Thoracic aorta (tissue), 2 donors: Measurements from ENCODE around the gene TUBA3D. TPM values are rescaled to one million over a fixed set of nuclear protein-coding genes. Genes with fewer than 3 reads are reported as not detected.
"Not testable (repeated sequence)": the region's sequence is repeated elsewhere in the genome, so short reads cannot be mapped to it uniquely, and the experiment has no call there.

Experiments
- ATAC-seq: fragments of 150-250 bp; one replicate; pipeline ENCODE4 v1.8.0; 2017; ENCODE audit warnings: low read depth; ENCODE audit not compliant: insufficient number of reproducible peaks, low FRiP score
- DNase-seq: peaks from one replicate; pipeline ENCODE4 v3.0.0-alpha.2; 2020; ENCODE audit warnings: low spot score
- H3K27ac ChIP-seq, 2 donors: fragments of 200-600 bp; sonication (generic); 1 replicate in 1 of 2; 2 replicates in 1 of 2; pipeline ENCODE4 v1.5.1; 2016; ENCODE audit warnings: mild to moderate bottlenecking in 2 of 2, moderate library complexity in 2 of 2
- H3K27me3 ChIP-seq: fragments of 200-600 bp; sonication (generic); replicated peaks from 2 replicates; pipeline ENCODE4 v1.6.0; 2016; ENCODE audit warnings: mild to moderate bottlenecking; ENCODE audit not compliant: insufficient read depth
- H3K36me3 ChIP-seq: fragments of 200-600 bp; sonication (generic); one replicate; pipeline ENCODE4 v1.5.1; 2016
- H3K4me1 ChIP-seq, 2 donors: fragments of 200-600 bp; sonication (generic); 1 replicate in 1 of 2; 2 replicates in 1 of 2; pipeline versions ENCODE4 v1.5.1 to v1.6.0; 2016; ENCODE audit warnings: low read depth in 2 of 2, mild to moderate bottlenecking in 1 of 2; ENCODE audit not compliant: control insufficient read depth in 1 of 2
- H3K4me3 ChIP-seq: fragments of 200-600 bp; sonication (generic); 2 replicates; pipeline ENCODE4 v1.5.1; 2016; ENCODE audit warnings: mild to moderate bottlenecking
- H3K9me3 ChIP-seq: fragments of 200-600 bp; sonication (generic); 2 replicates; pipeline ENCODE4 v1.5.1; 2016
- total RNA-seq, 2 donors: library from RNA; depleted of rRNA; stranded (reverse); fragments of >200 nt; gene quantifications; one replicate each; pipeline versions ENCODE4 v1.1.0 to v1.2.3, GENCODE V29; 2016
- TF ChIP-seq, protein P1 (sequence below): fragments of 200-600 bp; sonication (generic); IDR thresholded peaks from one replicate; pipeline ENCODE4 v1.5.1; 2019; ENCODE audit warnings: antibody characterized with exemption

Gene TUBA3D
- total RNA-seq, 2 donors from 2014 or later = not detected

GRCh38 chr2:131478850-131479461 lies 3.0 kb downstream of the TUBA3D start:
- not testable (repeated sequence) for H3K27ac ChIP-seq, H3K4me1 ChIP-seq, ATAC-seq, H3K27me3 ChIP-seq, H3K4me3 ChIP-seq, DNase-seq, H3K9me3 ChIP-seq, H3K36me3 ChIP-seq

- not testable (repeated sequence) for H3K36me3 ChIP-seq, DNase-seq
These were observed 4.4 kb downstream of the TUBA3D start for GRCh38 chr2:131480351-131480750.

DNA sequence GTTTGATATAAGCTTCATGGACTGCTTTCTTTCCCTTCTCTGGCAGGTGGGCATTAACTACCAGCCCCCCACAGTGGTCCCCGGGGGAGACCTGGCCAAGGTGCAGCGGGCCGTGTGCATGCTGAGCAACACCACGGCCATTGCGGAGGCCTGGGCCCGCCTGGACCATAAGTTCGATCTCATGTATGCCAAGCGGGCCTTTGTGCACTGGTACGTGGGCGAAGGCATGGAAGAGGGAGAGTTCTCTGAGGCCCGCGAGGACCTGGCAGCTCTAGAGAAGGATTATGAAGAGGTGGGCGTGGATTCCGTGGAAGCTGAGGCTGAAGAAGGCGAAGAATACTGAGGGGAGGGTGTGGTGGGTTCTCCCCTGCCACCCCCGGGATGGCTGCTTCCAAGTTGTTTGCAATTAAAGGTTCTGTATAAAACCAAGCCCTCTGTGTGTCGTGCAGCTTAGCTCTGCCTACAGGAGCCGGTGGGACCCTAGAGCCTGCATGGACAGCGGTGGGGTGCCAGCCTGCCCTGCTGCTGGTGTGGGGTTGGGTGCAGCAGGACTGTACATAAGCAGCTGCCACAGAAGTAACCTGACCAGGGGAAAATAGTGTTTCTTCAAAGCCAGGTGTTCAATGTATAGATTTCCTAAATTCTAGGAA lies 6.7 kb downstream of the TUBA3D start:
- H3K27ac ChIP-seq, H3K4me3 ChIP-seq, DNase-seq, H3K27me3 ChIP-seq, ATAC-seq, H3K36me3 ChIP-seq, H3K4me1 ChIP-seq, H3K9me3 ChIP-seq: not testable (repeated sequence)

More at GRCh38 chr2:131480351-131480750, 4.4 kb downstream of the TUBA3D start:
- not testable (repeated sequence) for H3K27me3 ChIP-seq, H3K4me1 ChIP-seq, H3K4me3 ChIP-seq, H3K9me3 ChIP-seq, ATAC-seq, H3K27ac ChIP-seq

- not testable (repeated sequence) for ATAC-seq, H3K4me1 ChIP-seq, DNase-seq, H3K36me3 ChIP-seq, H3K4me3 ChIP-seq, H3K27ac ChIP-seq, H3K9me3 ChIP-seq, H3K27me3 ChIP-seq
These were observed 8.3 kb downstream of the TUBA3D start for GRCh38 chr2:131483981-131484820.

DNA sequence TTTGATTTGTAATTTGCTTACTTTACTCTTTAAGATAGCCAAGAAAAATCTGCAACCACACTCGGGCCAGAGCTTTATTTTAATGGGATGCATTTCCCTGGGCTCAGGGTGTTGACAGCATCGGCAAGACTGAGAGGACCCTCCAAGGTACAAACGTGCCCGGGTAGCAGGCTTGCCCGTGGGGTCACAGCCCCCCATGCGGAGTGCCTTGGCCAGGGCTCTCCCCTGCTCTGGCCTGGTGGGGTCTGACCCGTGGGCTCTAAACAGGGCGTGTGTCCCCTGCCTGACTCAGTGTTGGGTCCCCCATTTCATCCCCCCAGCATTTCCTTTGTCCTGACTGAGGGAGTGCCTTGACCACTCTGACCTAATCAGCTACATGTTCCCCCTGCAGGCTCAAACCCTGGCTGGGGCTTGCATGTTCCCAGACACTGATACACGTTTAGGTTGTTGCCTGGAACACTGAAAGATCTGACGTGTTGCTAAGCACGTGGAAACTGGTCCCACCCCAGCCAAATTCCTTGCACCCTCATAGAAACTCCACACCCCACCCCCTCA lies 9.1 kb downstream of the TUBA3D start:
- not testable (repeated sequence) for H3K27ac ChIP-seq, H3K27me3 ChIP-seq, H3K4me1 ChIP-seq, H3K36me3 ChIP-seq, ATAC-seq, DNase-seq, H3K9me3 ChIP-seq, H3K4me3 ChIP-seq

GRCh38 chr2:131486201-131486902 lies 10.4 kb downstream of the TUBA3D start:
- not testable (repeated sequence) for H3K27me3 ChIP-seq, H3K27ac ChIP-seq

DNA sequence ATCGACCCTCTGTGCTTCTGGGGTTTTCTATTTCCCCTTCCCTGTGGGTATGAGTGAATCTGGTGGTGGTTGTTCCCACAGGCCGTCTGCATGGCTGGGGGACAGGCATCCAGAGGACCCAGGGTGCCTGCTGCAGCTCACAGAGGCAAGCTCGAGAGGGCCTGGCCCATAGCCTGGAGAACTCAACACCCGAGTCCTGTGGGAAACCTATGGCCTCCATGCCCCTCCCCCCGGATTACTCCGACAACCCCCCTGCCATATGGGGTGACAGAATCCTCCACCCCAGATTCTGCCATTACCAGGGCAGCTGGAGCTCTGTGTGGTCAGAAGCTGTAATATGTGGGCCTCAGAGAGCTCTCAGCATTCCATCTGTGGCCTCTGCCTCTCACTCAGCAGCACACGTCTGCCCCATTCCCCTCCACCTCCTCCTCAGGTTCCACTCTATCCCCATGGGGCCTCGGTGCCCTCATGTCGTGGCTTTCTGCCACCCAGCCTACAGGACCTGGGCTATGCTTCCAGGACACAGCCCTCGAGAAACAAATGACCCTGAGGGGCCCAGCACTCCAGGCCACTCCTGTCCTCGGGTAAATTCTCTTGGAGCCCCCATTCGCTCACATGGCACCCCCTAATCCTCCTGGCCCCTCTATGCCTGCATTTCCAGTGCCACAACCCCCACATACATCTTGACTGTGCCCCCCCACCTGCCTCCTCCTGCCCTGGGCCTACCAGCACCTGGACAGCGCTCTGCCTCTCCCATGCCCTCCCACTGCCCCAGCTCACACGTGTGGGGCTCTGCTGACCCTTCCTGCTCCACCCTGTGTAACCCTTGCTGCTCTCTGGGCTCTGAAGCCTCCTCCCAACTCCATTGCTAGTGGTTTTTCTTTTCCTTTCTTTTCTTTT lies 12.6 kb downstream of the TUBA3D start:
- no peak overlapping the region for H3K4me3 ChIP-seq
- no peaks in the 10 kb centered on the region for H3K27me3 ChIP-seq
- H3K27ac ChIP-seq = no peak overlapping the region
- peaks cover 0 to 10% of the 10 kb centered on the region in 2 donors for H3K4me1 ChIP-seq
- ATAC-seq = no peak
- no peaks in the 10 kb centered on the region for H3K9me3 ChIP-seq
- TF ChIP-seq, protein P1, sequence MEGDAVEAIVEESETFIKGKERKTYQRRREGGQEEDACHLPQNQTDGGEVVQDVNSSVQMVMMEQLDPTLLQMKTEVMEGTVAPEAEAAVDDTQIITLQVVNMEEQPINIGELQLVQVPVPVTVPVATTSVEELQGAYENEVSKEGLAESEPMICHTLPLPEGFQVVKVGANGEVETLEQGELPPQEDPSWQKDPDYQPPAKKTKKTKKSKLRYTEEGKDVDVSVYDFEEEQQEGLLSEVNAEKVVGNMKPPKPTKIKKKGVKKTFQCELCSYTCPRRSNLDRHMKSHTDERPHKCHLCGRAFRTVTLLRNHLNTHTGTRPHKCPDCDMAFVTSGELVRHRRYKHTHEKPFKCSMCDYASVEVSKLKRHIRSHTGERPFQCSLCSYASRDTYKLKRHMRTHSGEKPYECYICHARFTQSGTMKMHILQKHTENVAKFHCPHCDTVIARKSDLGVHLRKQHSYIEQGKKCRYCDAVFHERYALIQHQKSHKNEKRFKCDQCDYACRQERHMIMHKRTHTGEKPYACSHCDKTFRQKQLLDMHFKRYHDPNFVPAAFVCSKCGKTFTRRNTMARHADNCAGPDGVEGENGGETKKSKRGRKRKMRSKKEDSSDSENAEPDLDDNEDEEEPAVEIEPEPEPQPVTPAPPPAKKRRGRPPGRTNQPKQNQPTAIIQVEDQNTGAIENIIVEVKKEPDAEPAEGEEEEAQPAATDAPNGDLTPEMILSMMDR = no peak
- DNase-seq = no peak
- H3K36me3 ChIP-seq = no peaks in the 10 kb centered on the region

More at GRCh38 chr2:131486201-131486902, 10.4 kb downstream of the TUBA3D start:
- not testable (repeated sequence) for H3K36me3 ChIP-seq, ATAC-seq, H3K4me3 ChIP-seq, H3K4me1 ChIP-seq, H3K9me3 ChIP-seq, DNase-seq

GRCh38 chr2:131490616-131491468 lies 14.9 kb downstream of the TUBA3D start:
- H3K27me3 ChIP-seq, H3K36me3 ChIP-seq, DNase-seq, H3K27ac ChIP-seq, H3K9me3 ChIP-seq, ATAC-seq: not testable (repeated sequence)
- peak overlapping the region; percentile 91 for H3K4me3 ChIP-seq
- peaks cover 7 to 25% of the 10 kb centered on the region in 2 donors for H3K4me1 ChIP-seq

DNA sequence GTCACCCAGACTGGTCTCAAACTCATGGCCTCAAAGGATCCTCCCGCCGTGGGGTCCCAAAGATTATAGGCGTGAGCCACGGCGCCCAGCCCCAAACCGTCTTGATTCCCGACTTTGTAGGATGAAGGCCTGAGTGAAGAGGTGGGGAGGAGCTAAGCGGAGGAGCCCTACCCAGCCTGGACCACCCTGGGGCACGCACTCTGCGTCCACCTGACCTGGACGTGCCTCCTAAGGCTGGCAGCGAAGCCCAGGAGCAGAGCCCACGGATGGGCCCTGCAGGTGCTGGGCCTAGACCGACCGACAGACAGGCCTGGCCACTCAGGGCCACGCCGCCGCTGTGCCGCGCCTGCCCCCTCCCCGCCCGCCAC lies 15.5 kb downstream of the TUBA3D start:
- Histone ChIP-seq H3K4me1 (peaks cover 7 to 25% of the 10 kb centered on the region in 2 donors), H3K4me3 (peak overlapping the region; percentile 91)
- H3K36me3 ChIP-seq, DNase-seq, H3K9me3 ChIP-seq, H3K27ac ChIP-seq, ATAC-seq, H3K27me3 ChIP-seq: not testable (repeated sequence)
